Peyer's patch (tissue), 4 donors: ENCODE results near the gene DVL2.

Experiments
- POLR2A ChIP-seq, 2 donors: fragments of 450-650 bp; IDR thresholded peaks; one replicate each; pipeline ENCODE4 v1.5.1; 2017; ENCODE audit warnings: antibody characterized with exemption in 2 of 2, mild to moderate bottlenecking in 2 of 2, moderate library complexity in 2 of 2
- TF ChIP-seq, protein P1 (sequence below), 6 experiments: fragments of 450-650 bp in 4 of 6; fragments of 200-600 bp in 2 of 6; sonication (generic) in 1 of 6; IDR thresholded peaks; one replicate each; pipeline ENCODE4 v1.5.1; 2017 to 2019; ENCODE audit warnings: antibody characterized with exemption in 6 of 6, mild to moderate bottlenecking in 3 of 6, moderate library complexity in 1 of 6

DNA sequence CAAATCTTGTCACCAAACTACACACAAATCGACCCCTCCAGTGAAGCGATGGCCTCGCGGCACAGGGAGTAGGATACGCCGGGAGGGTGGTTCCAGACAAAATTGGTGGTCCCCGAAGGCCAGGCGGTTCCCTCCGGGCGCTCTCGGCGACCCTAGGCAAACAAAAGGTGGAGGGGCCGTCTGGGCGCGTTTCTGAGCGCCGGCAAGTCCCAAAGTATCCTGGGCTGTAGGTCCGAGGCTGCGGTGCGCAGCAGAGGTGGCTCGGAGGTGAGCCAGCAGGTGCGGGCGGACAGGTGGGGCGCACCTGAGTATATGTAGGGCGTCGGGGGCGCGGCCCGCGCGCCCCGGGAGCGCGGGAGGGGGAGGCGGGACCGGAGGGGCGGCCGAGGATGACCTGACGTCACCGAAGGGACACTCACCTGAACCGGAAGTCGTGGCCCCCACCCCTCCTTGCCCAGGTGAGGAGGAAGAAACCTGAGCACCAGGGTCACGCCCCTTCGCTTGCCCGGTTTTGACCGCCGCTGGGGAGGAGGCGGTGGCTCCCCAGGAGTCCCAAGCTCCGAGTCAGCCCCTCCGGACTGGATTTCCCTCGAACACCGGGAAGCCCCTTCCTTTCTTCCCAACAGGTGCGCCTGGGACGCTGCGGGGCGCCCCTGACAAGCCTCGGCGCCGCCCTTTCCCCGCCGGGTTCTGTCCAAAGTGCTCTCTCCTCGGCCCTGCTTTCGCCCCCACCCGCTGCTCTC, 28.0 kb upstream of the DVL2 start, which contains the start of gene CLDN7:
- TF ChIP-seq POLR2A (IDR thresholded peaks at IDR 0.05), result peak; percentile 98
- TF ChIP-seq, protein P1, sequence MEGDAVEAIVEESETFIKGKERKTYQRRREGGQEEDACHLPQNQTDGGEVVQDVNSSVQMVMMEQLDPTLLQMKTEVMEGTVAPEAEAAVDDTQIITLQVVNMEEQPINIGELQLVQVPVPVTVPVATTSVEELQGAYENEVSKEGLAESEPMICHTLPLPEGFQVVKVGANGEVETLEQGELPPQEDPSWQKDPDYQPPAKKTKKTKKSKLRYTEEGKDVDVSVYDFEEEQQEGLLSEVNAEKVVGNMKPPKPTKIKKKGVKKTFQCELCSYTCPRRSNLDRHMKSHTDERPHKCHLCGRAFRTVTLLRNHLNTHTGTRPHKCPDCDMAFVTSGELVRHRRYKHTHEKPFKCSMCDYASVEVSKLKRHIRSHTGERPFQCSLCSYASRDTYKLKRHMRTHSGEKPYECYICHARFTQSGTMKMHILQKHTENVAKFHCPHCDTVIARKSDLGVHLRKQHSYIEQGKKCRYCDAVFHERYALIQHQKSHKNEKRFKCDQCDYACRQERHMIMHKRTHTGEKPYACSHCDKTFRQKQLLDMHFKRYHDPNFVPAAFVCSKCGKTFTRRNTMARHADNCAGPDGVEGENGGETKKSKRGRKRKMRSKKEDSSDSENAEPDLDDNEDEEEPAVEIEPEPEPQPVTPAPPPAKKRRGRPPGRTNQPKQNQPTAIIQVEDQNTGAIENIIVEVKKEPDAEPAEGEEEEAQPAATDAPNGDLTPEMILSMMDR (IDR thresholded peaks at IDR 0.05), result peak in 3 of 6 experiments; percentile 32 to 51 (median 43)
